ENCODE measurements around the gene LIPC.

GRCh38 chr15:58526647-58527192 lies 94.9 kb downstream of the LIPC start:
- TF ChIP-seq CTCF (conservative IDR thresholded peaks at IDR 0.05; ENCODE audit: low read depth, low read length): no peak
- no peak for TF ChIP-seq POLR2A (IDR thresholded peaks at IDR 0.05; ENCODE audit: low read depth, low read length)

Data from IMR-90 (cell line).